ENCODE results near the gene WWOX. TPM values are rescaled to one million over a fixed set of nuclear protein-coding genes. Genes with fewer than 3 reads are reported as not detected.

Gene WWOX
- total RNA-seq, 1 donor = 24.2 TPM

DNA sequence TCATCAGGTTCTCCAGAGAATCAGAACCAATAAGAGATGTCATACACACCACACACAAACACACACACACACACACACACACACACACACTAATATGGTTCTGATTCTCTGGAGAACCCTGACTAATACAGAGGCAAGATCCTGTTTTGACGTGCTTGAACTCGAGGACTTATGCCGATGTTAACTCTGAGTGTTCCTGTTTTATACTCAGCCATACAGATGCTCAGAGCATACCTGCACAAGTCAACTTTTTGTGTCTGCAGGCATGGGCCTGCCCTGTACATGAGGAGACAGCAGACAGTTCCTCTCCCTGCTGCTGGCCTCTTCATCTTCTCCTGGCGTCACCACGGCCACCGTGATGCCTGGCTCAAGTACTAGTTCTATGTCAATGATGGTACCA, 635.9 kb downstream of the WWOX start:
- no peak overlapping the region for H3K4me3 ChIP-seq (ENCODE audit: low read depth, low read length)
- DNase-seq (ENCODE audit: low read depth) = no peak
- TF ChIP-seq, protein P1, sequence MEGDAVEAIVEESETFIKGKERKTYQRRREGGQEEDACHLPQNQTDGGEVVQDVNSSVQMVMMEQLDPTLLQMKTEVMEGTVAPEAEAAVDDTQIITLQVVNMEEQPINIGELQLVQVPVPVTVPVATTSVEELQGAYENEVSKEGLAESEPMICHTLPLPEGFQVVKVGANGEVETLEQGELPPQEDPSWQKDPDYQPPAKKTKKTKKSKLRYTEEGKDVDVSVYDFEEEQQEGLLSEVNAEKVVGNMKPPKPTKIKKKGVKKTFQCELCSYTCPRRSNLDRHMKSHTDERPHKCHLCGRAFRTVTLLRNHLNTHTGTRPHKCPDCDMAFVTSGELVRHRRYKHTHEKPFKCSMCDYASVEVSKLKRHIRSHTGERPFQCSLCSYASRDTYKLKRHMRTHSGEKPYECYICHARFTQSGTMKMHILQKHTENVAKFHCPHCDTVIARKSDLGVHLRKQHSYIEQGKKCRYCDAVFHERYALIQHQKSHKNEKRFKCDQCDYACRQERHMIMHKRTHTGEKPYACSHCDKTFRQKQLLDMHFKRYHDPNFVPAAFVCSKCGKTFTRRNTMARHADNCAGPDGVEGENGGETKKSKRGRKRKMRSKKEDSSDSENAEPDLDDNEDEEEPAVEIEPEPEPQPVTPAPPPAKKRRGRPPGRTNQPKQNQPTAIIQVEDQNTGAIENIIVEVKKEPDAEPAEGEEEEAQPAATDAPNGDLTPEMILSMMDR (IDR thresholded peaks at IDR 0.05; ENCODE audit: insufficient read depth, low read length) = no peak

DNA sequence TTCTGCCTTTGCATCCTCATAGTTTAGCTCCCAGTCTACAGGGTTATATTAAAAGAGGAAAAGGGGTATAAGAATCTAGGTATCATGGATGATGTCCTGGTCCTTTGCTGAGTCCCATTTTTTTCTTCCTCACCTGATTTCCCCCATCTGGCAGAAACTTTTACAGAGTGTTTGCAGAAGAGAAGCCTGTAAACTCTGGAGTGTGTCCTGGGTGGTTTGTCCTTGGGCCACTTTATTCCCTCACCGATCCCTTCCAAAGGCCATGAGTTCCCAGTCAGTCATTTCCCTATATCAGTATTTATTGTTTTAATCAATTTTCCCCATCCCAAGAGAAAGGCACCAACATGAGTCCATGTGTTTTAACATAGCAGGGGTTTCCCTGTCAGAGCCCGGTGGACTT, 638.2 kb downstream of the WWOX start:
- TF ChIP-seq, protein P1 (IDR thresholded peaks at IDR 0.05; ENCODE audit: insufficient read depth, low read length) = no peak
- DNase-seq (ENCODE audit: low read depth) = no peak

DNA sequence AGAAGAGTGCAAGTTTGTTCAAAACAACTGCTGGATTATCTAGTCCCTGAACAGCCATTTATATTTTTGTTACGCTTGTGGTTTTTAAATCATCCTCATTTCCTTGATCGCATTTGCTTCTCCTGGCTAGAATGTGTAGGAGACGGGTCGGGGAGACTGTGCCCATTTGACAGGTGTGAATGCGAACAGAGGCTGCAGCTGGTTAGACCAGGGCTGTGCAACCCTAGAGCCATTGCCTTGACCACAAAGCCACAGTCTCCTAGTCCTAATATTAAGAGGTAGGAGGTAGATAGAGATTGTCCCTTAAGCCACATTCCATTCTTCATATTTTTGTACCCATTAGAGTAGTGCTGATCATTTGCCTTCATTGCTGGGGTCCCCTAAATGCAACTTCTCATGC, 639.1 kb downstream of the WWOX start:
- TF ChIP-seq, protein P1 (IDR thresholded peaks at IDR 0.05; ENCODE audit: insufficient read depth, low read length) = no peak
- DNase-seq (ENCODE audit: low read depth) = no peak
- H3K4me3 ChIP-seq (ENCODE audit: low read depth, low read length) = no peak overlapping the region

More for the DNA sequence above, 638.2 kb downstream of the WWOX start:
- no peak overlapping the region for H3K4me3 ChIP-seq (ENCODE audit: low read depth, low read length)

DNA sequence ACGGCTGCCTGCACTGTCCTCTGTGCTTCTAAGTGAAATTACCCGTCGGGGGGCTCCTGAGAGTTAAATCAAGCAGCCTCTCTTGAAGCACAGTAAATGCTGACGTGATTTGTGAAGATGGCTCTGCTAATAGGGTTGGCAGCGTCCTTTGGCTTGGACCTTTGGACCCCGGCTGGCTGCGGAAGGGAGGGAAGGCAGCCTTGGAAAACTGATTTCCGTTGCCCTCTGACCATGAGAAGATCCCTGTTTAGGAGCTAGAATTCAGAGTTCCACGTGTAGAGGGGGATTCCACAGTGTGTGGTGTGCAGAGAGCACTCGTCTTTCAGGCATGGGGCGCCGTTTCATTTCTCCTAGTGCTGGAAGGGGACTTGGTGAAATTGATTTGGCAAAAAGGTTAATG, 640.8 kb downstream of the WWOX start:
- no peak for DNase-seq (ENCODE audit: low read depth)
- TF ChIP-seq, protein P1 (IDR thresholded peaks at IDR 0.05; ENCODE audit: insufficient read depth, low read length) = no peak
- H3K4me3 ChIP-seq (ENCODE audit: low read depth, low read length) = no peak overlapping the region

GRCh38 chr16:78742501-78743283, 643.2 kb downstream of the WWOX start:
- no peak overlapping the region for H3K4me3 ChIP-seq (ENCODE audit: low read depth, low read length)
- TF ChIP-seq, protein P1 (IDR thresholded peaks at IDR 0.05; ENCODE audit: insufficient read depth, low read length) = no peak
- no peak for DNase-seq (ENCODE audit: low read depth)

- no peak for DNase-seq (ENCODE audit: low read depth)
- TF ChIP-seq, protein P1 (IDR thresholded peaks at IDR 0.05; ENCODE audit: insufficient read depth, low read length) = no peak
- no peak overlapping the region for H3K4me3 ChIP-seq (ENCODE audit: low read depth, low read length)
Observed at GRCh38 chr16:78743556-78743955, 644.1 kb downstream of the WWOX start.

DNA sequence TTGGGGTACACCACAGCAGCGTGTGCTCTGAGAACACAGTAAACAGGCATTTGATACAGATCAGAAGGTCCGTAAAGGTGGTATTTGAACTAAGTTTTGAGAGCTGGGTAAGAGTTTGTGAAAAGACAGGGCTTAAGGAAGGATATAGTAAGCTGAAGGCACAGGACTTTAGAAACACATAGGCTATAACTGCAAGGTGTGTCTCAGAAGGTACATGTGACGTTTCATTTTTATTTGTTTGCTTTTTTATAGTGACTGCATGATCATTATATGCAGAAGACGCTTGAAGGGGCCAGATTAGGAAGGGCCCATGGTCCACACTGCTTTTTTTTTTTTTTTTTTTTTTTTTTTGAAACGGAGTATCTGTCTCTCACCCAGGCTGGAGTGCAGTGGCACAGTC, 644.6 kb downstream of the WWOX start:
- TF ChIP-seq, protein P1 (IDR thresholded peaks at IDR 0.05; ENCODE audit: insufficient read depth, low read length) = no peak
- no peak for DNase-seq (ENCODE audit: low read depth)
- H3K4me3 ChIP-seq (ENCODE audit: low read depth, low read length) = no peak overlapping the region
